ENCODE results near the gene FSTL4.

- TF ChIP-seq CTCF (IDR thresholded peaks at IDR 0.05): no peak
- no peak for TF ChIP-seq POLR2A (IDR thresholded peaks at IDR 0.05)
These were observed 183.3 kb downstream of the FSTL4 start for GRCh38 chr5:133429046-133429445.

Data from body of pancreas (tissue), 4 donors.